ENCODE measurements around the gene MSANTD7. TPM values are rescaled to one million over a fixed set of nuclear protein-coding genes. Genes with fewer than 3 reads are reported as not detected.

MSANTD7 gene
- total and polyA plus RNA-seq, 2 of the 13 experiments (the other 11 are each of a cell fraction or from before 2014, with no cell fraction given) = 3.7 to 16.7 TPM

DNA sequence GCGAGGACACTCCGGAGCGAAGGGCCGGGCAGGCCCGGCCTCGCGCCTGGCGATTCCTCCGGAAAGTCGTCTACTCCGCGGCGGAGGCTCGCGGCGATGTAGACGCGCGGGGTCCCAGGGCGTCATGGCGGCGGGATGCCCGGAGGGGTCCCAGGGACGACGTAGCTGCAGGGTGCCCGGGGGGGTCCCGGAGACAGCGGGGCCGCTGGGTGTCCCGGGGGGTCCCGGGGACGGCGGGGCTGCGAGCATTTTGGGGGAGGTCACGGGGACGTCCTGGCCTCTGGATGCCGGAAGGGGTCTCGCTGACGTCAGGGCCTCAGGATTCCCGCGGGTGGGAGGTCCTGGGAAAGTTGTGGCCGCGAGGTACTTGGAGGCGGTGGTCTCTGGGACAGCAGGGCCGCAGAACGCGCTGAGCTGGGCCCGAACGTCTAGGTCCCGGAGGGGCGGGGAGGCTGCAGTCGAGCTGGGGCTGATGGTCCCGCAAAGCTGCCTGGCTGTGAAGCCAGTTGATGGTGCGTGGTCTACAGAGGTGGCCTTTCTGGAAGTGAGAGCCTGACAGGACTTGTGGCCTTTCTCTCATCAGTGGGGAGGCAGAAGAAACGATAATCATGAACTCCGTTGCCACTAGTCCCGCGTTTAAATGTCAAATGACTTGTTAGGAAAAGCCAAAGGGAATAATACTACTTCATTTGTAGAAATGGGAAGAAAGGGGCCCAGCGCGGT is 637 bp downstream of the MSANTD7 start (continued):
- TF ChIP-seq ZNF552 (CRISPR knock-in tag; IDR thresholded peaks at IDR 0.05; ENCODE audit: borderline replicate concordance) = no peak
- TF ChIP-seq PCBP2 (optimal IDR thresholded peaks at IDR 0.05; ENCODE audit: low read depth, low read length, poor library complexity, severe bottlenecking) = no peak
- TF ChIP-seq, protein P1, sequence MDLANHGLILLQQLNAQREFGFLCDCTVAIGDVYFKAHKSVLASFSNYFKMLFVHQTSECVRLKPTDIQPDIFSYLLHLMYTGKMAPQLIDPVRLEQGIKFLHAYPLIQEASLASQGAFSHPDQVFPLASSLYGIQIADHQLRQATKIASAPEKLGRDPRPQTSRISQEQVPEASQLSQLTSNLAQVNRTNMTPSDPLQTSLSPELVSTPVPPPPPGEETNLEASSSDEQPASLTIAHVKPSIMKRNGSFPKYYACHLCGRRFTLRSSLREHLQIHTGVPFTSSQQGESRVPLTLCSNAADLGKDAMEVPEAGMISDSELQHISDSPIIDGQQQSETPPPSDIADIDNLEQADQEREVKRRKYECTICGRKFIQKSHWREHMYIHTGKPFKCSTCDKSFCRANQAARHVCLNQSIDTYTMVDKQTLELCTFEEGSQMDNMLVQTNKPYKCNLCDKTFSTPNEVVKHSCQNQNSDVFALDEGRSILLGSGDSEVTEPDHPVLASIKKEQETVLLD (CRISPR knock-in tag; IDR thresholded peaks at IDR 0.05; ENCODE audit: low read depth) = no peak; the same call in 1 of the 2 replicates
- no peak; the same call in 1 of the 2 replicates for TF ChIP-seq IRX3 (CRISPR knock-in tag; IDR thresholded peaks at IDR 0.05; ENCODE audit: borderline replicate concordance, low read depth)
- no peak for TF ChIP-seq SNAI1 (CRISPR knock-in tag; IDR thresholded peaks at IDR 0.05; ENCODE audit: borderline replicate concordance)
- TF ChIP-seq, protein P2, sequence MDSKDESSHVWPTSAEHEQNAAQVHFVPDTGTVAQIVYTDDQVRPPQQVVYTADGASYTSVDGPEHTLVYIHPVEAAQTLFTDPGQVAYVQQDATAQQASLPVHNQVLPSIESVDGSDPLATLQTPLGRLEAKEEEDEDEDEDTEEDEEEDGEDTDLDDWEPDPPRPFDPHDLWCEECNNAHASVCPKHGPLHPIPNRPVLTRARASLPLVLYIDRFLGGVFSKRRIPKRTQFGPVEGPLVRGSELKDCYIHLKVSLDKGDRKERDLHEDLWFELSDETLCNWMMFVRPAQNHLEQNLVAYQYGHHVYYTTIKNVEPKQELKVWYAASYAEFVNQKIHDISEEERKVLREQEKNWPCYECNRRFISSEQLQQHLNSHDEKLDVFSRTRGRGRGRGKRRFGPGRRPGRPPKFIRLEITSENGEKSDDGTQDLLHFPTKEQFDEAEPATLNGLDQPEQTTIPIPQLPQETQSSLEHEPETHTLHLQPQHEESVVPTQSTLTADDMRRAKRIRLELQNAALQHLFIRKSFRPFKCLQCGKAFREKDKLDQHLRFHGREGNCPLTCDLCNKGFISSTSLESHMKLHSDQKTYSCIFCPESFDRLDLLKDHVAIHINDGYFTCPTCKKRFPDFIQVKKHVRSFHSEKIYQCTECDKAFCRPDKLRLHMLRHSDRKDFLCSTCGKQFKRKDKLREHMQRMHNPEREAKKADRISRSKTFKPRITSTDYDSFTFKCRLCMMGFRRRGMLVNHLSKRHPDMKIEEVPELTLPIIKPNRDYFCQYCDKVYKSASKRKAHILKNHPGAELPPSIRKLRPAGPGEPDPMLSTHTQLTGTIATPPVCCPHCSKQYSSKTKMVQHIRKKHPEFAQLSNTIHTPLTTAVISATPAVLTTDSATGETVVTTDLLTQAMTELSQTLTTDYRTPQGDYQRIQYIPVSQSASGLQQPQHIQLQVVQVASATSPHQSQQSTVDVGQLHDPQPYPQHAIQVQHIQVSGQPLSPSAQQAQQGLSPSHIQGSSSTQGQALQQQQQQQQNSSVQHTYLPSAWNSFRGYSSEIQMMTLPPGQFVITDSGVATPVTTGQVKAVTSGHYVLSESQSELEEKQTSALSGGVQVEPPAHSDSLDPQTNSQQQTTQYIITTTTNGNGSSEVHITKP (CRISPR knock-in tag; IDR thresholded peaks at IDR 0.05; ENCODE audit: low read depth) = no peak
- no peak for TF ChIP-seq TBP (CRISPR knock-in tag; IDR thresholded peaks at IDR 0.05)
- TF ChIP-seq, protein P3, sequence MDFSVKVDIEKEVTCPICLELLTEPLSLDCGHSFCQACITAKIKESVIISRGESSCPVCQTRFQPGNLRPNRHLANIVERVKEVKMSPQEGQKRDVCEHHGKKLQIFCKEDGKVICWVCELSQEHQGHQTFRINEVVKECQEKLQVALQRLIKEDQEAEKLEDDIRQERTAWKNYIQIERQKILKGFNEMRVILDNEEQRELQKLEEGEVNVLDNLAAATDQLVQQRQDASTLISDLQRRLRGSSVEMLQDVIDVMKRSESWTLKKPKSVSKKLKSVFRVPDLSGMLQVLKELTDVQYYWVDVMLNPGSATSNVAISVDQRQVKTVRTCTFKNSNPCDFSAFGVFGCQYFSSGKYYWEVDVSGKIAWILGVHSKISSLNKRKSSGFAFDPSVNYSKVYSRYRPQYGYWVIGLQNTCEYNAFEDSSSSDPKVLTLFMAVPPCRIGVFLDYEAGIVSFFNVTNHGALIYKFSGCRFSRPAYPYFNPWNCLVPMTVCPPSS (IDR thresholded peaks at IDR 0.05) = no peak
- peak; percentile 1; the same call in 1 of the 2 replicates for TF ChIP-seq KDM5B (CRISPR knock-in tag; IDR thresholded peaks at IDR 0.05; ENCODE audit: borderline replicate concordance)
- no peak for TF ChIP-seq ZNF354B (CRISPR knock-in tag; IDR thresholded peaks at IDR 0.05)
- TF ChIP-seq JUND (CRISPR knock-in tag; IDR thresholded peaks at IDR 0.05) = peak; percentile 13; the same call in 1 of the 2 replicates
- TF ChIP-seq, protein P4, sequence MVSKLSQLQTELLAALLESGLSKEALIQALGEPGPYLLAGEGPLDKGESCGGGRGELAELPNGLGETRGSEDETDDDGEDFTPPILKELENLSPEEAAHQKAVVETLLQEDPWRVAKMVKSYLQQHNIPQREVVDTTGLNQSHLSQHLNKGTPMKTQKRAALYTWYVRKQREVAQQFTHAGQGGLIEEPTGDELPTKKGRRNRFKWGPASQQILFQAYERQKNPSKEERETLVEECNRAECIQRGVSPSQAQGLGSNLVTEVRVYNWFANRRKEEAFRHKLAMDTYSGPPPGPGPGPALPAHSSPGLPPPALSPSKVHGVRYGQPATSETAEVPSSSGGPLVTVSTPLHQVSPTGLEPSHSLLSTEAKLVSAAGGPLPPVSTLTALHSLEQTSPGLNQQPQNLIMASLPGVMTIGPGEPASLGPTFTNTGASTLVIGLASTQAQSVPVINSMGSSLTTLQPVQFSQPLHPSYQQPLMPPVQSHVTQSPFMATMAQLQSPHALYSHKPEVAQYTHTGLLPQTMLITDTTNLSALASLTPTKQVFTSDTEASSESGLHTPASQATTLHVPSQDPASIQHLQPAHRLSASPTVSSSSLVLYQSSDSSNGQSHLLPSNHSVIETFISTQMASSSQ (IDR thresholded peaks at IDR 0.05; ENCODE audit: low read depth) = no peak
- TF ChIP-seq, protein P4 (CRISPR knock-in tag; IDR thresholded peaks at IDR 0.05; ENCODE audit: borderline replicate concordance) = no peak
- TF ChIP-seq, protein P5, sequence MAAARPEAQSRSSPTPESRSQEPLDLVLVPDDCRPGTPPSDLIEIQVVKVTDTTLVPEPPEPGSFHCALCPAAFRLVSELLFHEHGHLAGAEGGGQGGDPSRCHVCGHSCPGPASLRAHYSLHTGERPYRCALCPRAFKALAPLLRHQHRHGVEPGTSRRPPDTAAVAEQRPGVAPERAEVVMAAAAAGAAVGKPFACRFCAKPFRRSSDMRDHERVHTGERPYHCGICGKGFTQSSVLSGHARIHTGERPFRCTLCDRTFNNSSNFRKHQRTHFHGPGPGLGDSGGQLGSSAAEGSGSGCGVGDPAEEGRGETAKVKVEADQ (CRISPR knock-in tag; IDR thresholded peaks at IDR 0.05; ENCODE audit: borderline replicate concordance) = 0 out of 2 replicates have a peak, but pooled peaks have one; percentile 18
- TF ChIP-seq HNRNPLL (IDR thresholded peaks at IDR 0.05; ENCODE audit: low read depth, low read length, poor library complexity, severe bottlenecking) = no peak
- TF ChIP-seq ZNF569 (CRISPR knock-in tag; IDR thresholded peaks at IDR 0.05; ENCODE audit: borderline replicate concordance) = no peak
